Tibial nerve (tissue), 4 donors: ENCODE measurements around the gene ERMP1.

ENCODE experiments used
- EP300 ChIP-seq, 2 donors: sonication (generic); formaldehyde crosslinking; IDR thresholded peaks; one replicate each; pipeline ENCODE4 v1.6.1; 2017; ENCODE audit warnings: antibody characterized with exemption in 2 of 2, mild to moderate bottlenecking in 1 of 2
- TF ChIP-seq, protein P1 (sequence below), 5 experiments: fragments of 200-600 bp in 3 of 5; fragments of 450-650 bp in 2 of 5; sonication (generic) in 3 of 5; IDR thresholded peaks; one replicate each; pipeline ENCODE4 v1.5.1; 2016 to 2019; ENCODE audit warnings: antibody characterized with exemption in 5 of 5, mild to moderate bottlenecking in 3 of 5, moderate library complexity in 2 of 5

DNA sequence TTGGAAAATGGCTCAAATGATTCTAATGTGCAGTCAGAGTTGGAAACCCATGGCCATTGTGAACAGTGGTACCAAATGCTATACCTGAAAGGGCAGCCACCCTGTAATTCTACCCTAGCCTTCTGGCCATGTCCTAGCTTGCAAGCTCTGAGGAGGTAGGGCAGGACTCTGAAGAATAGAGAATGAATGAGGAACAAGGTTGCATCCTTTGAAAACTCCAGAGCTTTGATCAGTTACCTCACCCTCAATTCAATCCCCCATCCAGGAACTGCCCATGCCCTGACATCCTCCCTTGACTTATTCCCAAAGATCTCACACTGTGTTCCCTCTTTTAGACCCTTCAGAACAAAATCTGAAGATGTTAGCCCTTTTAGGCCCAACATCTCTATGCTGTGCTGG is 17.8 kb upstream of the ERMP1 start:
- TF ChIP-seq, protein P1, sequence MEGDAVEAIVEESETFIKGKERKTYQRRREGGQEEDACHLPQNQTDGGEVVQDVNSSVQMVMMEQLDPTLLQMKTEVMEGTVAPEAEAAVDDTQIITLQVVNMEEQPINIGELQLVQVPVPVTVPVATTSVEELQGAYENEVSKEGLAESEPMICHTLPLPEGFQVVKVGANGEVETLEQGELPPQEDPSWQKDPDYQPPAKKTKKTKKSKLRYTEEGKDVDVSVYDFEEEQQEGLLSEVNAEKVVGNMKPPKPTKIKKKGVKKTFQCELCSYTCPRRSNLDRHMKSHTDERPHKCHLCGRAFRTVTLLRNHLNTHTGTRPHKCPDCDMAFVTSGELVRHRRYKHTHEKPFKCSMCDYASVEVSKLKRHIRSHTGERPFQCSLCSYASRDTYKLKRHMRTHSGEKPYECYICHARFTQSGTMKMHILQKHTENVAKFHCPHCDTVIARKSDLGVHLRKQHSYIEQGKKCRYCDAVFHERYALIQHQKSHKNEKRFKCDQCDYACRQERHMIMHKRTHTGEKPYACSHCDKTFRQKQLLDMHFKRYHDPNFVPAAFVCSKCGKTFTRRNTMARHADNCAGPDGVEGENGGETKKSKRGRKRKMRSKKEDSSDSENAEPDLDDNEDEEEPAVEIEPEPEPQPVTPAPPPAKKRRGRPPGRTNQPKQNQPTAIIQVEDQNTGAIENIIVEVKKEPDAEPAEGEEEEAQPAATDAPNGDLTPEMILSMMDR (IDR thresholded peaks at IDR 0.05) = no peak
- no peak for TF ChIP-seq EP300 (IDR thresholded peaks at IDR 0.05)
